ENCODE measurements around the gene CFAP46. TPM values are rescaled to one million over a fixed set of nuclear protein-coding genes. Genes with fewer than 3 reads are reported as not detected.

The CFAP46 gene
- total and polyA plus RNA-seq, 2 experiments from 2014 or later: 3.1 to 5.4 TPM

GRCh38 chr10:132816718-132817117 is 125.7 kb downstream of the CFAP46 start:
- Histone ChIP-seq H3K4me2 (no peak overlapping the region), H3K9me2 (ENCODE audit: insufficient read depth) (no peaks in the 10 kb centered on the region), H3K27ac (ENCODE audit: low read depth) (no peak overlapping the region), H3K27me3 (ENCODE audit: insufficient read depth) (no peaks in the 10 kb centered on the region), H3K4me3 (no peak overlapping the region), H3F3A (replicated peaks; ENCODE audit: low read depth) (no peaks in the 10 kb centered on the region), H4K20me1 (replicated peaks; ENCODE audit: insufficient read depth) (no peaks in the 10 kb centered on the region), H3K4me1 (ENCODE audit: insufficient read depth) (no peaks in the 10 kb centered on the region), H3K79me2 (replicated peaks; ENCODE audit: insufficient read depth) (no peaks in the 10 kb centered on the region), H3K36me3 (ENCODE audit: insufficient read depth) (no peaks in the 10 kb centered on the region), H2AFZ (no peak overlapping the region)
- Mint-ChIP-seq H3K27me3 (ENCODE audit: insufficient read depth, low read depth, poor library complexity) (peaks cover 3% of the 10 kb centered on the region), H3K36me3 (ENCODE audit: low read depth) (peaks cover 5% of the 10 kb centered on the region), H3K9me3 (peaks cover 2% of the 10 kb centered on the region; the same call in 2 of the 3 replicates), H3K4me1 (peaks cover 3% of the 10 kb centered on the region; the same call in 1 of the 3 replicates), H3K27ac (no peak overlapping the region), H3K4me3 (no peak overlapping the region)
- TF ChIP-seq JUNB (IDR thresholded peaks at IDR 0.05; ENCODE audit: unreplicated experiment): no peak
- no peak for TF ChIP-seq POLR2AphosphoS5 (IDR thresholded peaks at IDR 0.05; ENCODE audit: low read depth)
- TF ChIP-seq CTCF (conservative IDR thresholded peaks at IDR 0.05; ENCODE audit: low read depth in 2 of 2): no peak
- TF ChIP-seq ZNF331 (CRISPR knock-in tag; IDR thresholded peaks at IDR 0.05; ENCODE audit: low read depth): no peak
- TF ChIP-seq, protein P1, sequence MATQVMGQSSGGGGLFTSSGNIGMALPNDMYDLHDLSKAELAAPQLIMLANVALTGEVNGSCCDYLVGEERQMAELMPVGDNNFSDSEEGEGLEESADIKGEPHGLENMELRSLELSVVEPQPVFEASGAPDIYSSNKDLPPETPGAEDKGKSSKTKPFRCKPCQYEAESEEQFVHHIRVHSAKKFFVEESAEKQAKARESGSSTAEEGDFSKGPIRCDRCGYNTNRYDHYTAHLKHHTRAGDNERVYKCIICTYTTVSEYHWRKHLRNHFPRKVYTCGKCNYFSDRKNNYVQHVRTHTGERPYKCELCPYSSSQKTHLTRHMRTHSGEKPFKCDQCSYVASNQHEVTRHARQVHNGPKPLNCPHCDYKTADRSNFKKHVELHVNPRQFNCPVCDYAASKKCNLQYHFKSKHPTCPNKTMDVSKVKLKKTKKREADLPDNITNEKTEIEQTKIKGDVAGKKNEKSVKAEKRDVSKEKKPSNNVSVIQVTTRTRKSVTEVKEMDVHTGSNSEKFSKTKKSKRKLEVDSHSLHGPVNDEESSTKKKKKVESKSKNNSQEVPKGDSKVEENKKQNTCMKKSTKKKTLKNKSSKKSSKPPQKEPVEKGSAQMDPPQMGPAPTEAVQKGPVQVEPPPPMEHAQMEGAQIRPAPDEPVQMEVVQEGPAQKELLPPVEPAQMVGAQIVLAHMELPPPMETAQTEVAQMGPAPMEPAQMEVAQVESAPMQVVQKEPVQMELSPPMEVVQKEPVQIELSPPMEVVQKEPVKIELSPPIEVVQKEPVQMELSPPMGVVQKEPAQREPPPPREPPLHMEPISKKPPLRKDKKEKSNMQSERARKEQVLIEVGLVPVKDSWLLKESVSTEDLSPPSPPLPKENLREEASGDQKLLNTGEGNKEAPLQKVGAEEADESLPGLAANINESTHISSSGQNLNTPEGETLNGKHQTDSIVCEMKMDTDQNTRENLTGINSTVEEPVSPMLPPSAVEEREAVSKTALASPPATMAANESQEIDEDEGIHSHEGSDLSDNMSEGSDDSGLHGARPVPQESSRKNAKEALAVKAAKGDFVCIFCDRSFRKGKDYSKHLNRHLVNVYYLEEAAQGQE (IDR thresholded peaks at IDR 0.05; ENCODE audit: unreplicated experiment): no peak
- no peak for TF ChIP-seq NANOG (IDR thresholded peaks at IDR 0.05; ENCODE audit: borderline replicate concordance)
- TF ChIP-seq EZH2 (IDR thresholded peaks at IDR 0.05; ENCODE audit: low read depth, unreplicated experiment): no peak
- no peak for TF ChIP-seq STAT1 (IDR thresholded peaks at IDR 0.05; ENCODE audit: unreplicated experiment)
- TF ChIP-seq, protein P2, sequence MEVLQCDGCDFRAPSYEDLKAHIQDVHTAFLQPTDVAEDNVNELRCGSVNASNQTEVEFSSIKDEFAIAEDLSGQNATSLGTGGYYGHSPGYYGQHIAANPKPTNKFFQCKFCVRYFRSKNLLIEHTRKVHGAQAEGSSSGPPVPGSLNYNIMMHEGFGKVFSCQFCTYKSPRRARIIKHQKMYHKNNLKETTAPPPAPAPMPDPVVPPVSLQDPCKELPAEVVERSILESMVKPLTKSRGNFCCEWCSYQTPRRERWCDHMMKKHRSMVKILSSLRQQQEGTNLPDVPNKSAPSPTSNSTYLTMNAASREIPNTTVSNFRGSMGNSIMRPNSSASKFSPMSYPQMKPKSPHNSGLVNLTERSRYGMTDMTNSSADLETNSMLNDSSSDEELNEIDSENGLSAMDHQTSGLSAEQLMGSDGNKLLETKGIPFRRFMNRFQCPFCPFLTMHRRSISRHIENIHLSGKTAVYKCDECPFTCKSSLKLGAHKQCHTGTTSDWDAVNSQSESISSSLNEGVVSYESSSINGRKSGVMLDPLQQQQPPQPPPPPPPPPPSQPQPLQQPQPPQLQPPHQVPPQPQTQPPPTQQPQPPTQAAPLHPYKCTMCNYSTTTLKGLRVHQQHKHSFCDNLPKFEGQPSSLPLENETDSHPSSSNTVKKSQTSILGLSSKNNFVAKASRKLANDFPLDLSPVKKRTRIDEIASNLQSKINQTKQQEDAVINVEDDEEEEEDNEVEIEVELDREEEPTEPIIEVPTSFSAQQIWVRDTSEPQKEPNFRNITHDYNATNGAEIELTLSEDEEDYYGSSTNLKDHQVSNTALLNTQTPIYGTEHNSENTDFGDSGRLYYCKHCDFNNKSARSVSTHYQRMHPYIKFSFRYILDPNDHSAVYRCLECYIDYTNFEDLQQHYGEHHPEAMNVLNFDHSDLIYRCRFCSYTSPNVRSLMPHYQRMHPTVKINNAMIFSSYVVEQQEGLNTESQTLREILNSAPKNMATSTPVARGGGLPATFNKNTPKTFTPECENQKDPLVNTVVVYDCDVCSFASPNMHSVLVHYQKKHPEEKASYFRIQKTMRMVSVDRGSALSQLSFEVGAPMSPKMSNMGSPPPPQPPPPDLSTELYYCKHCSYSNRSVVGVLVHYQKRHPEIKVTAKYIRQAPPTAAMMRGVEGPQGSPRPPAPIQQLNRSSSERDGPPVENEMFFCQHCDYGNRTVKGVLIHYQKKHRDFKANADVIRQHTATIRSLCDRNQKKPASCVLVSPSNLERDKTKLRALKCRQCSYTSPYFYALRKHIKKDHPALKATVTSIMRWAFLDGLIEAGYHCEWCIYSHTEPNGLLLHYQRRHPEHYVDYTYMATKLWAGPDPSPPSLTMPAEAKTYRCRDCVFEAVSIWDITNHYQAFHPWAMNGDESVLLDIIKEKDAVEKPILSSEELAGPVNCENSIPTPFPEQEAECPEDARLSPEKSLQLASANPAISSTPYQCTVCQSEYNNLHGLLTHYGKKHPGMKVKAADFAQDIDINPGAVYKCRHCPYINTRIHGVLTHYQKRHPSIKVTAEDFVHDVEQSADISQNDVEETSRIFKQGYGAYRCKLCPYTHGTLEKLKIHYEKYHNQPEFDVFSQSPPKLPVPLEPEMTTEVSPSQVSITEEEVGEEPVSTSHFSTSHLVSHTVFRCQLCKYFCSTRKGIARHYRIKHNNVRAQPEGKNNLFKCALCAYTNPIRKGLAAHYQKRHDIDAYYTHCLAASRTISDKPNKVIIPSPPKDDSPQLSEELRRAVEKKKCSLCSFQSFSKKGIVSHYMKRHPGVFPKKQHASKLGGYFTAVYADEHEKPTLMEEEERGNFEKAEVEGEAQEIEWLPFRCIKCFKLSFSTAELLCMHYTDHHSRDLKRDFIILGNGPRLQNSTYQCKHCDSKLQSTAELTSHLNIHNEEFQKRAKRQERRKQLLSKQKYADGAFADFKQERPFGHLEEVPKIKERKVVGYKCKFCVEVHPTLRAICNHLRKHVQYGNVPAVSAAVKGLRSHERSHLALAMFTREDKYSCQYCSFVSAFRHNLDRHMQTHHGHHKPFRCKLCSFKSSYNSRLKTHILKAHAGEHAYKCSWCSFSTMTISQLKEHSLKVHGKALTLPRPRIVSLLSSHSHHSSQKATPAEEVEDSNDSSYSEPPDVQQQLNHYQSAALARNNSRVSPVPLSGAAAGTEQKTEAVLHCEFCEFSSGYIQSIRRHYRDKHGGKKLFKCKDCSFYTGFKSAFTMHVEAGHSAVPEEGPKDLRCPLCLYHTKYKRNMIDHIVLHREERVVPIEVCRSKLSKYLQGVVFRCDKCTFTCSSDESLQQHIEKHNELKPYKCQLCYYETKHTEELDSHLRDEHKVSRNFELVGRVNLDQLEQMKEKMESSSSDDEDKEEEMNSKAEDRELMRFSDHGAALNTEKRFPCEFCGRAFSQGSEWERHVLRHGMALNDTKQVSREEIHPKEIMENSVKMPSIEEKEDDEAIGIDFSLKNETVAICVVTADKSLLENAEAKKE (CRISPR knock-in tag; IDR thresholded peaks at IDR 0.05): no peak
- no peak for TF ChIP-seq ETS1 (IDR thresholded peaks at IDR 0.05)
- TF ChIP-seq ZNF114 (CRISPR knock-in tag; IDR thresholded peaks at IDR 0.05): no peak
- TF ChIP-seq EZH2phosphoT487 (IDR thresholded peaks at IDR 0.05; ENCODE audit: unreplicated experiment): no peak
- TF ChIP-seq CREB1 (CRISPR knock-in tag; IDR thresholded peaks at IDR 0.05; ENCODE audit: low read depth): no peak
- DNase-seq (ENCODE audit: low spot score): no peak
- no peak for ATAC-seq
